Measurements from ENCODE around the gene OR6J1. TPM values are rescaled to one million over a fixed set of nuclear protein-coding genes. Genes with fewer than 3 reads are reported as not detected.

The OR6J1 gene
- total and polyA plus RNA-seq, 2 of the 13 experiments (the other 11 are each of a cell fraction or from before 2014, with no cell fraction given): not detected

- intact Hi-C loops (cut with micrococcal nuclease; ENCODE audit: unreplicated experiment) (no loop called here), in situ Hi-C loops (cut with HindIII; ENCODE audit: extremely low pct_ligation_motif_present, low pct_unique_long_range_greater_than_20kb) (no loop called here)
- no peaks in the 10 kb centered on the region for H4K20me1 ChIP-seq (ENCODE audit: insufficient read depth, low read length)
- ChIA-PET POLR2A (no interaction called here), CTCF (ENCODE audit: low intra/inter-chr PET ratio, low total read pairs) (no interaction called here)
- BruUV-seq (replicated peaks): no TSS peak
- no peaks in the 10 kb centered on the region for H3K36me3 ChIP-seq (replicated peaks in 1 of 2; ENCODE audit: control insufficient read depth in 1 of 2, insufficient read depth in 2 of 2, low read length in 2 of 2)
- H3K27me3 ChIP-seq (ENCODE audit: control insufficient read depth in 1 of 2, insufficient read depth in 2 of 2, low read length in 2 of 2): 0 out of 5 replicates have a peak, but pooled peaks cover 0 to 10% of the 10 kb centered on the region in 2 experiments
- WGBS (ENCODE audit: low lambda C conversion rate): 35% methylated on average over 2 of the region's 2 CpGs
- no peak overlapping the region for H3K9ac ChIP-seq (ENCODE audit: insufficient read depth, low read depth, low read length)
- TF ChIP-seq ZMYM3 (CRISPR knock-in tag; IDR thresholded peaks at IDR 0.05): no peak
- peak; percentile 91 for TF ChIP-seq ATF7 (IDR thresholded peaks at IDR 0.05)
- TF ChIP-seq ATF7 (CRISPR knock-in tag; IDR thresholded peaks at IDR 0.05): no peak
- no peak overlapping the region for H3K27ac ChIP-seq (ENCODE audit: extremely low read length, insufficient read depth, low read length)
- H3K4me3 ChIP-seq (replicated peaks in 1 of 3; ENCODE audit: insufficient read depth in 1 of 3, low read depth in 2 of 3, low read length in 3 of 3): no peak overlapping the region
- no peak for ATAC-seq
- no peak overlapping the region for H2AFZ ChIP-seq (ENCODE audit: low read length)
- no peak for DNase-seq (ENCODE audit: low spot score)
- H3K79me2 ChIP-seq (ENCODE audit: insufficient read depth, low read length): no peaks in the 10 kb centered on the region
- H3K4me1 ChIP-seq (ENCODE audit: insufficient read depth, low read length): peaks cover 28% of the 10 kb centered on the region
- peaks cover 4% of the 10 kb centered on the region for H3K9me3 ChIP-seq (ENCODE audit: low read length)
- no peak for FAIRE-seq
- H3K4me2 ChIP-seq (ENCODE audit: low read depth, low read length): no peak overlapping the region
These were observed 47.0 kb upstream of the OR6J1 start for GRCh38 chr14:22691171-22691570.

- ChIA-PET POLR2A (interaction anchor here (0.8 to 1.2 kb wide), 2 partner anchors 77 to 182 kb away, joined by 3 read pairs; partner anchors contain the start of genes LRP10 and OXA1L), CTCF (ENCODE audit: low intra/inter-chr PET ratio, low total read pairs) (no interaction called here)
- Histone ChIP-seq H3K27ac (ENCODE audit: extremely low read length, insufficient read depth, low read length) (no peak overlapping the region), H3K36me3 (replicated peaks in 1 of 2; ENCODE audit: control insufficient read depth in 1 of 2, insufficient read depth in 2 of 2, low read length in 2 of 2) (no peaks in the 10 kb centered on the region), H4K20me1 (ENCODE audit: insufficient read depth, low read length) (no peaks in the 10 kb centered on the region), H3K4me1 (ENCODE audit: insufficient read depth, low read length) (peaks cover 33% of the 10 kb centered on the region), H3K4me2 (ENCODE audit: low read depth, low read length) (no peak overlapping the region), H2AFZ (ENCODE audit: low read length) (no peak overlapping the region), H3K9ac (ENCODE audit: insufficient read depth, low read depth, low read length) (no peak overlapping the region), H3K79me2 (ENCODE audit: insufficient read depth, low read length) (no peaks in the 10 kb centered on the region), H3K4me3 (replicated peaks in 1 of 3; ENCODE audit: insufficient read depth in 1 of 3, low read depth in 2 of 3, low read length in 3 of 3) (no peak overlapping the region), H3K27me3 (ENCODE audit: control insufficient read depth in 1 of 2, insufficient read depth in 2 of 2, low read length in 2 of 2) (peaks cover 0 to 18% of the 10 kb centered on the region in 2 experiments; a peak in 1 of 5 replicates), H3K9me3 (ENCODE audit: low read length) (peaks cover 4% of the 10 kb centered on the region)
- DNase-seq (ENCODE audit: low spot score) (peak; percentile 91), FAIRE-seq (no peak), ATAC-seq (peak; percentile 89)
- intact Hi-C loops (cut with micrococcal nuclease; ENCODE audit: unreplicated experiment): no loop called here
- in situ Hi-C loops (cut with HindIII; ENCODE audit: extremely low pct_ligation_motif_present, low pct_unique_long_range_greater_than_20kb): no loop called here
- WGBS (ENCODE audit: low lambda C conversion rate): 4% methylated on average over 1 of the region's 1 CpG
- no TSS peak for BruUV-seq (replicated peaks)
- TF ChIP-seq ATF5 (CRISPR knock-in tag; IDR thresholded peaks at IDR 0.05; ENCODE audit: low read depth) (no peak), HMG20A (CRISPR knock-in tag; IDR thresholded peaks at IDR 0.05; ENCODE audit: borderline replicate concordance) (peak; percentile 73; the same call in 1 of the 2 replicates), TFDP2 (CRISPR knock-in tag; IDR thresholded peaks at IDR 0.05) (no peak), AHDC1 (CRISPR knock-in tag; IDR thresholded peaks at IDR 0.05; ENCODE audit: borderline replicate concordance) (peak; percentile 48; the same call in 1 of the 2 replicates), ZNF256 (CRISPR knock-in tag; conservative IDR thresholded peaks at IDR 0.05) (no peak), TMF1 (CRISPR knock-in tag; IDR thresholded peaks at IDR 0.05; ENCODE audit: low read depth) (no peak), ZNF644 (CRISPR knock-in tag; IDR thresholded peaks at IDR 0.05; ENCODE audit: low read depth) (peak; percentile 88), ZSCAN31 (CRISPR knock-in tag; IDR thresholded peaks at IDR 0.05; ENCODE audit: low read depth) (no peak), KDM6A (CRISPR knock-in tag; IDR thresholded peaks at IDR 0.05; ENCODE audit: low read depth) (no peak), POLR2AphosphoS2 (IDR thresholded peaks at IDR 0.05; ENCODE audit: low read depth, low read length) (no peak)
These were observed 45.0 kb upstream of the OR6J1 start for GRCh38 chr14:22689199-22689598.
